ENCODE data around the gene SLC16A13. TPM values are rescaled to one million over a fixed set of nuclear protein-coding genes. Genes with fewer than 3 reads are reported as not detected.

Gene SLC16A13
- total RNA-seq, 1 donor from 2014 or later: under 0.01 TPM

DNA sequence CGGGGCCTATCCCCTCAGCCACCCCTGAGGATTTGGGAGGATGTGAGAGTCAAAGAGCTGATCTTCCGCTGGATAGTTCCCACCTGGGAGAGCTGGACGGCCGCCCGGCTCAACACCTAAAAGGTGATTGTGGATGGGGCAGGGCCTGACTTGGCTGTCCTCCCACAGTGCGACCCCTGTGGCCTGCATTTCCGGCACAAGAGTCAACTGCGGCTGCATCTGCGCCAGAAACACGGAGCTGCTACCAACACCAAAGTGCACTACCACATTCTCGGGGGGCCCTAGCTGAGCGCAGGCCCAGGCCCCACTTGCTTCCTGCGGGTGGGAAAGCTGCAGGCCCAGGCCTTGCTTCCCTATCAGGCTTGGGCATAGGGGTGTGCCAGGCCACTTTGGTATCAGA lies 8.5 kb upstream of the SLC16A13 start:
- Histone ChIP-seq H3K36me3 (ENCODE audit: control insufficient read depth in 3 of 3, insufficient read depth in 3 of 3, low read length in 3 of 3) (peaks cover 0 to 2% (median 0%) of the 10 kb centered on the region in 3 donors), H3K4me3 (ENCODE audit: low read length in 3 of 3) (no peak overlapping the region), H3K9me3 (ENCODE audit: control insufficient read depth in 3 of 3, low read length in 3 of 3) (no peaks in the 10 kb centered on the region), H3K27me3 (ENCODE audit: control insufficient read depth in 3 of 3, insufficient read depth in 3 of 3, low read length in 3 of 3) (peaks cover 10 to 13% (median 12%) of the 10 kb centered on the region in 3 donors), H3K9ac (ENCODE audit: low read depth in 1 of 3, low read length in 3 of 3) (no peak overlapping the region), H3K4me1 (ENCODE audit: control insufficient read depth in 3 of 3, insufficient read depth in 3 of 3, low read length in 3 of 3) (peaks cover 15 to 16% (median 16%) of the 10 kb centered on the region in 3 donors), H3K27ac (ENCODE audit: low read depth, low read length) (no peak overlapping the region)

DNA sequence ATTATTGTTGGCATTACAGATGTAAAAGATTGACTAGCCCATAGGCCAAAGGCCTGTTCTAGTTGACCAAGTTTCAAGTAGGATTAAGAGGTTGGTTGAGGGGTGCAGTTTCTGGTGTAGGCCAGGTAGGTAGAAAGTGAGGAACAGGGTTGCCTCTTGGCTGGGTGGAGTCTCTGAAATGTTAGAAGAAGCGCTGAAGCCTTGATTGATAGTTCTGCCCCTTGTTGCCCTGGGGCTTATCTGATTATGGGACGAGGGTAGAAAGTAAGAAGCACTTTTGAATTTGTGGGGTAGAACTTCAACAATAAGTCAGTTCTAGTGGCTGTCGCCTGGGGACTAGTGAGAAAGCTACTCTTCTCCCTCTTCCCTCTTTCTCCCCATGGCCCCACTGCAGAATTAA lies 6.7 kb upstream of the SLC16A13 start:
- no peak overlapping the region for H3K9ac ChIP-seq (ENCODE audit: low read depth in 1 of 3, low read length in 3 of 3)
- H3K4me1 ChIP-seq (ENCODE audit: control insufficient read depth in 3 of 3, insufficient read depth in 3 of 3, low read length in 3 of 3): peaks cover 6 to 16% (median 14%) of the 10 kb centered on the region in 3 donors
- H3K27me3 ChIP-seq (ENCODE audit: control insufficient read depth in 3 of 3, insufficient read depth in 3 of 3, low read length in 3 of 3): peaks cover 0 to under 1% (median 0%) of the 10 kb centered on the region in 3 donors
- H3K27ac ChIP-seq (ENCODE audit: low read depth, low read length): peak overlapping the region; percentile 36
- H3K36me3 ChIP-seq (ENCODE audit: control insufficient read depth in 3 of 3, insufficient read depth in 3 of 3, low read length in 3 of 3): peaks cover 0 to 2% (median 0%) of the 10 kb centered on the region in 3 donors
- no peaks in the 10 kb centered on the region for H3K9me3 ChIP-seq (ENCODE audit: control insufficient read depth in 3 of 3, low read length in 3 of 3)
- no peak overlapping the region for H3K4me3 ChIP-seq (ENCODE audit: low read length in 3 of 3)

DNA sequence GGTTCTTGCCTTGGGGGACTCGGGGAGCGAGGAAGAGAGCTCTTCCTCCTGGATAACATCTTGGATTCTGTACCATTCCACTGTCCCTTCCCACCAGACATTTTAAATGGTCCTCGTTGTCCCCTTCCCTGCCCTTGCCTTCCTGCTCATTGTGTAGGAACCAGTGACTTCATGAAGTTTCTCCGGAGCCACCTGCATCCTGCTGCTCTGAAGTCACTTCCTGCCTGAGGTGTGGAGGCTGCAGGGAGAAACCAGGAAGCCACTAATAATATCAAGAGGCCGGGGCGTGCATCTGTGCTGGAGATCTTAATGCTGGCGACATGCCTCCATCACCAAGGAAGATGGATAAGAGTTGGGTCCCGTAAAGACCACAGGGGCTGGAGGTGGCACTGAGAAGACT lies 6.2 kb upstream of the SLC16A13 start:
- Histone ChIP-seq H3K4me1 (ENCODE audit: control insufficient read depth in 3 of 3, insufficient read depth in 3 of 3, low read length in 3 of 3) (peaks cover 6 to 16% (median 12%) of the 10 kb centered on the region in 3 donors), H3K27me3 (ENCODE audit: control insufficient read depth in 3 of 3, insufficient read depth in 3 of 3, low read length in 3 of 3) (peaks cover 0 to 4% (median 0%) of the 10 kb centered on the region in 3 donors), H3K4me3 (ENCODE audit: low read length in 3 of 3) (no peak overlapping the region), H3K27ac (ENCODE audit: low read depth, low read length) (peak overlapping the region; percentile 36), H3K36me3 (ENCODE audit: control insufficient read depth in 3 of 3, insufficient read depth in 3 of 3, low read length in 3 of 3) (peaks cover 0 to 2% (median 0%) of the 10 kb centered on the region in 3 donors), H3K9me3 (ENCODE audit: control insufficient read depth in 3 of 3, low read length in 3 of 3) (no peaks in the 10 kb centered on the region), H3K9ac (ENCODE audit: low read depth in 1 of 3, low read length in 3 of 3) (no peak overlapping the region)

DNA sequence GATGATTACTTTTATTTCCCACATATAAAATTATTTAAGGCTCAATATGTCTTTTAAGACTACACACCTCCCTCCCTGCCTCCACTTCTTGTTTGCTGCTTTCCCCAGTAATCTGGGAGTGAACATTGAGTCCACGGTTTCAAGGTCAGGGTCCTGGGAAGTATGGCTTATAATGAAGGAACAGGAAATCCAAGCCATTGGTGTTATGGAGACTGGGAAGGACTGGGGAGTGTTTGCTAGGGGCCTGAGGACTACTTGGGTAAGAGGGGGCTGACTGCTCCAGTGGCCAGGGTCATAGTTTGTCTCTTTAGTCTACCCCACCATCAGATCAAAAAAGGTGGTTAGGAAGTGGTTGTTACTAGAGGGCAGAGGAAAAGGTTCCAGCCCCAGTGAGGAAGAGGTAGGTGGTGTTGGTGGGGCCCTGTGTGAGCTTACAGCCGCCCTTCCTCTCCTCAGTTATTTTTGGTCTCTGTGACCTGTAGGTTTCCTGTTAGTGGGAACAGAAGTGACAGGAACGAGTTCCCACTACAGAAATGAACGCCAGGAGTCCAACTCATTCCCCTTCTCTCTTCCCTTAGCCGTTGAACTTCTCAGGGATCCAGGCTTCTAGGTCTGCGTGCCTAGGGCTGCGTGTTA lies 742 bp upstream of the SLC16A13 start:
- H3K9me3 ChIP-seq (ENCODE audit: control insufficient read depth in 3 of 3, low read length in 3 of 3): no peaks in the 10 kb centered on the region
- H3K4me3 ChIP-seq (ENCODE audit: low read length in 3 of 3): peak overlapping the region; percentile 66 to 77 (median 74)
- no peaks in the 10 kb centered on the region for H3K36me3 ChIP-seq (ENCODE audit: control insufficient read depth in 3 of 3, insufficient read depth in 3 of 3, low read length in 3 of 3)
- H3K27ac ChIP-seq (ENCODE audit: low read depth, low read length): peak overlapping the region; percentile 79
- peaks cover 13 to 19% (median 13%) of the 10 kb centered on the region in 3 donors for H3K4me1 ChIP-seq (ENCODE audit: control insufficient read depth in 3 of 3, insufficient read depth in 3 of 3, low read length in 3 of 3)
- peak overlapping the region; percentile 57 to 76 (median 62) for H3K9ac ChIP-seq (ENCODE audit: low read depth in 1 of 3, low read length in 3 of 3)
- peaks cover 0 to 23% (median 15%) of the 10 kb centered on the region in 3 donors for H3K27me3 ChIP-seq (ENCODE audit: control insufficient read depth in 3 of 3, insufficient read depth in 3 of 3, low read length in 3 of 3)

DNA sequence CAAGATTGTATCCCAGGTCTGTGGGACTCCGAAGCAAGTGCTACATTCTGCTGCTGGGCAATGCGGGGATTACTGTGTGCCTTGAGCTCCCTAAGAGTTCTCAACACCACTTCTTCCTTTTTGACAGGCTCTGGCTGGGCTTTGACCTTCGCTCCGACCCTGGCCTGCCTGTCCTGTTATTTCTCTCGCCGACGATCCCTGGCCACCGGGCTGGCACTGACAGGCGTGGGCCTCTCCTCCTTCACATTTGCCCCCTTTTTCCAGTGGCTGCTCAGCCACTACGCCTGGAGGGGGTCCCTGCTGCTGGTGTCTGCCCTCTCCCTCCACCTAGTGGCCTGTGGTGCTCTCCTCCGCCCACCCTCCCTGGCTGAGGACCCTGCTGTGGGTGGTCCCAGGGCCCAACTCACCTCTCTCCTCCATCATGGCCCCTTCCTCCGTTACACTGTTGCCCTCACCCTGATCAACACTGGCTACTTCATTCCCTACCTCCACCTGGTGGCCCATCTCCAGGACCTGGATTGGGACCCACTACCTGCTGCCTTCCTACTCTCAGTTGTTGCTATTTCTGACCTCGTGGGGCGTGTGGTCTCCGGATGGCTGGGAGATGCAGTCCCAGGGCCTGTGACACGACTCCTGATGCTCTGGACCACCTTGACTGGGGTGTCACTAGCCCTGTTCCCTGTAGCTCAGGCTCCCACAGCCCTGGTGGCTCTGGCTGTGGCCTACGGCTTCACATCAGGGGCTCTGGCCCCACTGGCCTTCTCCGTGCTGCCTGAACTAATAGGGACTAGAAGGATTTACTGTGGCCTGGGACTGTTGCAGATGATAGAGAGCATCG lies 2.4 kb downstream of the SLC16A13 start:
- Histone ChIP-seq H3K9me3 (ENCODE audit: control insufficient read depth in 3 of 3, low read length in 3 of 3) (no peaks in the 10 kb centered on the region), H3K9ac (ENCODE audit: low read depth in 1 of 3, low read length in 3 of 3) (no peak overlapping the region), H3K27ac (ENCODE audit: low read depth, low read length) (no peak overlapping the region), H3K4me1 (ENCODE audit: control insufficient read depth in 3 of 3, insufficient read depth in 3 of 3, low read length in 3 of 3) (peaks cover 13 to 25% (median 18%) of the 10 kb centered on the region in 3 donors), H3K4me3 (ENCODE audit: low read length in 3 of 3) (no peak overlapping the region), H3K36me3 (ENCODE audit: control insufficient read depth in 3 of 3, insufficient read depth in 3 of 3, low read length in 3 of 3) (no peaks in the 10 kb centered on the region), H3K27me3 (ENCODE audit: control insufficient read depth in 3 of 3, insufficient read depth in 3 of 3, low read length in 3 of 3) (peaks cover 17 to 35% (median 22%) of the 10 kb centered on the region in 3 donors)

DNA sequence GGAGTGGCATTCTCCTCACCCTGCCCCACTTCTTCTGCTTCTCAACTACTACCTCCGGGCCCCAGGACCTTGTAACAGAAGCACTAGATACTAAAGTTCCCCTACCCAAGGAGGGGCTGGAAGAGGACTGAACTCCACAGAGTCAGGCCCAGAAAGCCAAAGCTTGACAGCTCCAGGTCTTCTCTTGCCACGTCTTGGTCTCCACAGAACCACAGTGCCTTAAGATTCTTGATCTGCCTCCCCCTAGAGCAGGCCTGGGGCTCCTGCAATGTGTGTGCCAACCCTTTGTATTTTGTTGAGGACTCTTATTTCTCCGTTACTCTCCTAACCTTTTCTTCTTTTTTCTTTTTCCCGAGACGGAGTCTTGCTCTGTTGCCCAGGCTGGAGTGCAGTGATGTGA lies 4.0 kb downstream of the SLC16A13 start:
- Histone ChIP-seq H3K4me1 (ENCODE audit: control insufficient read depth in 3 of 3, insufficient read depth in 3 of 3, low read length in 3 of 3) (peaks cover 16 to 33% (median 25%) of the 10 kb centered on the region in 3 donors), H3K27me3 (ENCODE audit: control insufficient read depth in 3 of 3, insufficient read depth in 3 of 3, low read length in 3 of 3) (peaks cover 28 to 40% (median 32%) of the 10 kb centered on the region in 3 donors), H3K4me3 (ENCODE audit: low read length in 3 of 3) (no peak overlapping the region), H3K9me3 (ENCODE audit: control insufficient read depth in 3 of 3, low read length in 3 of 3) (no peaks in the 10 kb centered on the region), H3K27ac (ENCODE audit: low read depth, low read length) (no peak overlapping the region), H3K36me3 (ENCODE audit: control insufficient read depth in 3 of 3, insufficient read depth in 3 of 3, low read length in 3 of 3) (no peaks in the 10 kb centered on the region), H3K9ac (ENCODE audit: low read depth in 1 of 3, low read length in 3 of 3) (no peak overlapping the region)

DNA sequence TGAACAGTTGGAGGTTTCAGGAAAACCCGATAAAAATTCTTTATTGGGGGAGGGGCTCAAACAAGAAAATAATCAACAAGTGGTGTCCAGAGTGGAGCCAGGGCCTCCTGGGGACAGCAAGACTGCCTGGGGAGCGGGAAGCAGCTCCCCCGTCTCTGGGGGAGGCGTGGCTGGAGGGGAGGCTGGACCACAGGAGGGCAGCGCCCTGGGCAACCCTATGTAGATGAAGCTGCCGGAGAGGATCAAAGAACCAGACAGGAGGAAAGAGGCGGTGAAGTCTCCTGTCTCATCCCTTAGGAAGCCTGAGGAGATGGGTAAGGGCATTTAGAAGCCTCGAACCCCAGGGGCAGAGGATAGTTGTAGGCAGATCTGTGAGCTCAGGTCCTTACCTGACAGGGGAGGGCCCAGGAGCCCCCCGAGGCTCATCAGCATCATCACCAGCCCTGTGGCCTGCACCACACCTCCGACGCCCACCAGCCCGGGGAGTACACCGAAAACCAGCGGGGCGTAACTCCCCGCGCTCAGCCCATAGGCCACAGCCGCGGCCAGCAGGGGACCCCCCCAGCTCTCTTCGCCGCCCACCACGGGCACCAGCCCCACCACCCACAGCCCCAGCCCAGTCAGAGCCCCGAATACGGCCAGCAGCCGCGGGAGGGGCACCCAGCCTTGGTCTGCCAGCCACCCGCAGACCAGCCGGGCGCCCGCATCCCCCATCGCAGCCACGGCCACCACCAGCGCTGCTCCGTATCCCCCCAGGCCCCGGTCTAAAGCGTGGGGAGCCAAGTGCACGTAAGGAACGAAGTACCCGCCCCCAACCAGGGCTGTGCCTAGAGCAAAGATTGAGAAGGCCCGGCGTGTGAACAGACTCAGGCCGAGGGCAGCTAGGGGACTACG lies 6.0 kb downstream of the SLC16A13 start:
- Histone ChIP-seq H3K9ac (ENCODE audit: low read depth in 1 of 3, low read length in 3 of 3) (no peak overlapping the region), H3K27me3 (ENCODE audit: control insufficient read depth in 3 of 3, insufficient read depth in 3 of 3, low read length in 3 of 3) (peaks cover 20 to 28% (median 27%) of the 10 kb centered on the region in 3 donors), H3K4me3 (ENCODE audit: low read length in 3 of 3) (no peak overlapping the region), H3K4me1 (ENCODE audit: control insufficient read depth in 3 of 3, insufficient read depth in 3 of 3, low read length in 3 of 3) (peaks cover 13 to 20% (median 15%) of the 10 kb centered on the region in 3 donors), H3K27ac (ENCODE audit: low read depth, low read length) (no peak overlapping the region), H3K36me3 (ENCODE audit: control insufficient read depth in 3 of 3, insufficient read depth in 3 of 3, low read length in 3 of 3) (no peaks in the 10 kb centered on the region), H3K9me3 (ENCODE audit: control insufficient read depth in 3 of 3, low read length in 3 of 3) (no peaks in the 10 kb centered on the region)

DNA sequence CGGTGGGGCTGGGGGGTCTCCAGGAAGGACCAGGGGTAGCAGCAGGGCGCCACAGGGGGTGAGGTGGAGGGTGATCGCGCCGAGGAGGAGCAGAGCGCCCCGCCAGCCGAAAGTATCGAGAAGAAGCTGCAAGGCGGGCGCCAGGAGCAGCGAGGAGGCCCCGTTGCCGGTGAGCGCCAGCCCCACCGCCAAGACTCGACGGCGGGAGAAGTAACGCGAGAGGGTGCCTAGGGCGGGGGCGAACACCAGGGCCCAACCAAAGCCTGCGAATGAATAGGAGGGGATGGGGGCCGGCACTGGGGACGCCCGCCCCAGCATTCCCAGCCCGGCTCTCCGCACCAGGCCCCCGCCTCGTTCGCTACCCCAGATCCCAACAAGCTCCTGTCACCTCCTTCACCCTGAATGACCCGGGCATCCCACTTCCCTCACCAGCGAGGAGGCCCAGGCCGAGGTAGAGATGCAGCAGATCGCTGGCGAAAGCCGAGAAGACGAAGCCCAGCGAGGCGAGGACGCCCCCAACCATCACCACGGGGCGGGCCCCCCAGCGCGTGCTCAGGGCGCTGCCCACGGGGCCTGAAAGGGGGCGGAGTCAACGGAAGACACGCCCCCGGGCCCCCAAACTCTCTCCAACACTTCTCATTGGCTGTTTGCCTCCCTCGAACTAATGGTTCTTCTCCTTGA lies 6.8 kb downstream of the SLC16A13 start:
- Histone ChIP-seq H3K4me3 (ENCODE audit: low read length in 3 of 3) (peak overlapping the region; percentile 24 to 70 (median 54)), H3K4me1 (ENCODE audit: control insufficient read depth in 3 of 3, insufficient read depth in 3 of 3, low read length in 3 of 3) (peaks cover 13 to 20% (median 15%) of the 10 kb centered on the region in 3 donors), H3K27me3 (ENCODE audit: control insufficient read depth in 3 of 3, insufficient read depth in 3 of 3, low read length in 3 of 3) (peaks cover 20 to 28% (median 27%) of the 10 kb centered on the region in 3 donors), H3K9me3 (ENCODE audit: control insufficient read depth in 3 of 3, low read length in 3 of 3) (no peaks in the 10 kb centered on the region), H3K9ac (ENCODE audit: low read depth in 1 of 3, low read length in 3 of 3) (no peak overlapping the region), H3K27ac (ENCODE audit: low read depth, low read length) (no peak overlapping the region), H3K36me3 (ENCODE audit: control insufficient read depth in 3 of 3, insufficient read depth in 3 of 3, low read length in 3 of 3) (no peaks in the 10 kb centered on the region)

DNA sequence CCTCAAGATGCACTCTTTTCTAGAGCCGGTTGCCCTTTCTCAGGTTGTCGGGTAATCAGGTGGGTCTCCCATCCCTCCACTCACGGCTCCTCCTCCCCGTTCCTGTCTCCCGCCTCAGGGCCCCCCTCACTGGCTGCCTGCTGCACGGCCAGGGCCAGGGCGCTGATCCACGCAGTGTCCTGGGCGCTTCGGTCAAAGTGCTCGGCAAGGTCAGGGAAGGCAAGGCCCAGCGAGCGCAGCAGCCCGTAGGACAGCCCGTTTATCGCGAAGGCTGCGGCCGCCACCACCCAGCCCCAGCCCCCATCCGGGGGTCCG lies 7.3 kb downstream of the SLC16A13 start:
- Histone ChIP-seq H3K27ac (ENCODE audit: low read depth, low read length) (no peak overlapping the region), H3K4me3 (ENCODE audit: low read length in 3 of 3) (peak overlapping the region; percentile 24 to 70 (median 54)), H3K4me1 (ENCODE audit: control insufficient read depth in 3 of 3, insufficient read depth in 3 of 3, low read length in 3 of 3) (peaks cover 13 to 20% (median 15%) of the 10 kb centered on the region in 3 donors), H3K36me3 (ENCODE audit: control insufficient read depth in 3 of 3, insufficient read depth in 3 of 3, low read length in 3 of 3) (no peaks in the 10 kb centered on the region), H3K9ac (ENCODE audit: low read depth in 1 of 3, low read length in 3 of 3) (peak overlapping the region in 2 of 3 donors; percentile 38 to 68), H3K9me3 (ENCODE audit: control insufficient read depth in 3 of 3, low read length in 3 of 3) (no peaks in the 10 kb centered on the region), H3K27me3 (ENCODE audit: control insufficient read depth in 3 of 3, insufficient read depth in 3 of 3, low read length in 3 of 3) (peaks cover 20 to 30% (median 27%) of the 10 kb centered on the region in 3 donors)

Measured in skeletal muscle tissue (tissue), 4 donors.